Measurements from ENCODE around the gene CADM3. TPM values are rescaled to one million over a fixed set of nuclear protein-coding genes. Genes with fewer than 3 reads are reported as not detected.
A peak's percentile ranks its signal among the peaks of the same experiment; 100 is the strongest.

Gene CADM3
- total RNA-seq, 1 donor from 2014 or later: not detected

- no peak for DNase-seq (ENCODE audit: low read depth in 2 of 2)
Observed at GRCh38 chr1:159205225-159205624, 33.8 kb downstream of the CADM3 start.

- DNase-seq (ENCODE audit: low read depth in 2 of 2): no peak
Observed at GRCh38 chr1:159206110-159206509, 34.7 kb downstream of the CADM3 start.

GRCh38 chr1:159207080-159207479 lies 35.7 kb downstream of the CADM3 start:
- no peak for DNase-seq (ENCODE audit: low read depth in 2 of 2)

GRCh38 chr1:159207774-159208173 lies 36.4 kb downstream of the CADM3 start:
- DNase-seq (ENCODE audit: low read depth in 2 of 2): no peak

GRCh38 chr1:159208175-159208825 lies 36.9 kb downstream of the CADM3 start:
- DNase-seq (ENCODE audit: low read depth in 2 of 2): no peak

- no peak for DNase-seq (ENCODE audit: low read depth in 2 of 2)
Observed at GRCh38 chr1:159209061-159209460, 37.6 kb downstream of the CADM3 start.

GRCh38 chr1:159211331-159212136 lies 40.1 kb downstream of the CADM3 start:
- DNase-seq (ENCODE audit: low read depth in 2 of 2): peak in 1 of 2 donors; percentile 35

GRCh38 chr1:159212596-159212995 lies 41.2 kb downstream of the CADM3 start:
- DNase-seq (ENCODE audit: low read depth in 2 of 2): no peak

- DNase-seq (ENCODE audit: low read depth in 2 of 2): peak in 1 of 2 donors; percentile 47
Observed at GRCh38 chr1:159214149-159214760, 42.8 kb downstream of the CADM3 start.

- DNase-seq (ENCODE audit: low read depth in 2 of 2): no peak
Observed at GRCh38 chr1:159218649-159219636, 47.5 kb downstream of the CADM3 start.

- DNase-seq (ENCODE audit: low read depth in 2 of 2): no peak
Observed at GRCh38 chr1:159222075-159222865, 50.9 kb downstream of the CADM3 start.

GRCh38 chr1:159223004-159223403 lies 51.6 kb downstream of the CADM3 start:
- DNase-seq (ENCODE audit: low read depth in 2 of 2): no peak

- no peak for DNase-seq (ENCODE audit: low read depth in 2 of 2)
Observed at GRCh38 chr1:159228554-159228953, 57.1 kb downstream of the CADM3 start.

GRCh38 chr1:159229260-159229885 lies 58.0 kb downstream of the CADM3 start:
- no peak for DNase-seq (ENCODE audit: low read depth in 2 of 2)

GRCh38 chr1:159229896-159230295 lies 58.5 kb downstream of the CADM3 start:
- no peak for DNase-seq (ENCODE audit: low read depth in 2 of 2)

GRCh38 chr1:159239551-159240220 lies 68.3 kb downstream of the CADM3 start:
- peak in 1 of 2 donors; percentile 3 for DNase-seq (ENCODE audit: low read depth in 2 of 2)

- no peak for DNase-seq (ENCODE audit: low read depth in 2 of 2)
Observed at GRCh38 chr1:159247266-159247665, 75.9 kb downstream of the CADM3 start.

GRCh38 chr1:159248311-159248710 lies 76.9 kb downstream of the CADM3 start:
- no peak for DNase-seq (ENCODE audit: low read depth in 2 of 2)

GRCh38 chr1:159250638-159251216 lies 79.3 kb downstream of the CADM3 start:
- DNase-seq (ENCODE audit: low read depth in 2 of 2): peak in 1 of 2 donors; percentile 9
